Measurements from ENCODE around the gene AAR2.

The AAR2 gene

GRCh38 chr20:36210436-36211021, 25.7 kb upstream of the AAR2 start:
- Histone ChIP-seq H3K9me3 (ENCODE audit: insufficient read depth, low read length) (no peaks in the 10 kb centered on the region), H3K27me3 (ENCODE audit: insufficient read depth, insufficient read length) (no peaks in the 10 kb centered on the region), H3K4me3 (ENCODE audit: insufficient read length, low read depth) (no peak overlapping the region), H3K36me3 (ENCODE audit: insufficient read depth, insufficient read length, low read length) (peaks cover 54% of the 10 kb centered on the region), H3K9ac (ENCODE audit: insufficient read length, low read depth) (no peak overlapping the region), H3K4me1 (ENCODE audit: insufficient read depth, insufficient read length) (no peaks in the 10 kb centered on the region)
- TF ChIP-seq YY1 (IDR thresholded peaks at IDR 0.05; ENCODE audit: insufficient read depth, insufficient read length): no peak
- no peak for TF ChIP-seq SUZ12 (IDR thresholded peaks at IDR 0.05; ENCODE audit: extremely low read depth, insufficient read depth, insufficient read length)
- no peak for TF ChIP-seq ZNF274 (IDR thresholded peaks at IDR 0.05; ENCODE audit: low read depth, low read length)
- no peak for DNase-seq (ENCODE audit: low read depth, low spot score)

- H3K36me3 ChIP-seq (ENCODE audit: insufficient read depth, insufficient read length, low read length): peaks cover 43% of the 10 kb centered on the region
- no peak overlapping the region for H3K9ac ChIP-seq (ENCODE audit: insufficient read length, low read depth)
- H3K4me3 ChIP-seq (ENCODE audit: insufficient read length, low read depth): no peak overlapping the region
- no peak for DNase-seq (ENCODE audit: low read depth, low spot score)
- no peaks in the 10 kb centered on the region for H3K27me3 ChIP-seq (ENCODE audit: insufficient read depth, insufficient read length)
- TF ChIP-seq SUZ12 (IDR thresholded peaks at IDR 0.05; ENCODE audit: extremely low read depth, insufficient read depth, insufficient read length): no peak
- TF ChIP-seq ZNF274 (IDR thresholded peaks at IDR 0.05; ENCODE audit: low read depth, low read length): no peak
- no peak for TF ChIP-seq YY1 (IDR thresholded peaks at IDR 0.05; ENCODE audit: insufficient read depth, insufficient read length)
- no peaks in the 10 kb centered on the region for H3K9me3 ChIP-seq (ENCODE audit: insufficient read depth, low read length)
- H3K4me1 ChIP-seq (ENCODE audit: insufficient read depth, insufficient read length): peaks cover 9% of the 10 kb centered on the region
Observed at GRCh38 chr20:36213362-36213761, 22.9 kb upstream of the AAR2 start.

- H3K9ac ChIP-seq (ENCODE audit: insufficient read length, low read depth): no peak overlapping the region
- H3K4me3 ChIP-seq (ENCODE audit: insufficient read length, low read depth): no peak overlapping the region
- H3K4me1 ChIP-seq (ENCODE audit: insufficient read depth, insufficient read length): peaks cover 11% of the 10 kb centered on the region
- H3K9me3 ChIP-seq (ENCODE audit: insufficient read depth, low read length): no peaks in the 10 kb centered on the region
- no peaks in the 10 kb centered on the region for H3K27me3 ChIP-seq (ENCODE audit: insufficient read depth, insufficient read length)
- peaks cover 49% of the 10 kb centered on the region for H3K36me3 ChIP-seq (ENCODE audit: insufficient read depth, insufficient read length, low read length)
- TF ChIP-seq SUZ12 (IDR thresholded peaks at IDR 0.05; ENCODE audit: extremely low read depth, insufficient read depth, insufficient read length): no peak
- no peak for DNase-seq (ENCODE audit: low read depth, low spot score)
Observed at GRCh38 chr20:36214684-36215256, 21.5 kb upstream of the AAR2 start.

- no peak for DNase-seq (ENCODE audit: low read depth, low spot score)
Observed at GRCh38 chr20:36215778-36216177, 20.5 kb upstream of the AAR2 start.

GRCh38 chr20:36216314-36217025, 19.8 kb upstream of the AAR2 start:
- H3K4me1 ChIP-seq (ENCODE audit: insufficient read depth, insufficient read length): peaks cover 11% of the 10 kb centered on the region
- H3K9ac ChIP-seq (ENCODE audit: insufficient read length, low read depth): no peak overlapping the region
- H3K36me3 ChIP-seq (ENCODE audit: insufficient read depth, insufficient read length, low read length): peaks cover 48% of the 10 kb centered on the region
- H3K9me3 ChIP-seq (ENCODE audit: insufficient read depth, low read length): no peaks in the 10 kb centered on the region
- H3K4me3 ChIP-seq (ENCODE audit: insufficient read length, low read depth): no peak overlapping the region
- no peaks in the 10 kb centered on the region for H3K27me3 ChIP-seq (ENCODE audit: insufficient read depth, insufficient read length)
- DNase-seq (ENCODE audit: low read depth, low spot score): no peak
- TF ChIP-seq SUZ12 (IDR thresholded peaks at IDR 0.05; ENCODE audit: extremely low read depth, insufficient read depth, insufficient read length): no peak
- TF ChIP-seq YY1 (IDR thresholded peaks at IDR 0.05; ENCODE audit: insufficient read depth, insufficient read length): no peak
- TF ChIP-seq ZNF274 (IDR thresholded peaks at IDR 0.05; ENCODE audit: low read depth, low read length): no peak

More at GRCh38 chr20:36215778-36216177, 20.5 kb upstream of the AAR2 start:
- H3K4me3 ChIP-seq (ENCODE audit: insufficient read length, low read depth): no peak overlapping the region
- H3K9me3 ChIP-seq (ENCODE audit: insufficient read depth, low read length): no peaks in the 10 kb centered on the region
- H3K4me1 ChIP-seq (ENCODE audit: insufficient read depth, insufficient read length): peaks cover 11% of the 10 kb centered on the region
- peaks cover 48% of the 10 kb centered on the region for H3K36me3 ChIP-seq (ENCODE audit: insufficient read depth, insufficient read length, low read length)
- H3K9ac ChIP-seq (ENCODE audit: insufficient read length, low read depth): no peak overlapping the region
- TF ChIP-seq SUZ12 (IDR thresholded peaks at IDR 0.05; ENCODE audit: extremely low read depth, insufficient read depth, insufficient read length): no peak
- H3K27me3 ChIP-seq (ENCODE audit: insufficient read depth, insufficient read length): no peaks in the 10 kb centered on the region

- peak; percentile 70 for DNase-seq (ENCODE audit: low read depth, low spot score)
Observed at GRCh38 chr20:36217226-36217625, 19.1 kb upstream of the AAR2 start.

GRCh38 chr20:36218380-36219064, 17.8 kb upstream of the AAR2 start:
- no peak overlapping the region for H3K9ac ChIP-seq (ENCODE audit: insufficient read length, low read depth)
- H3K36me3 ChIP-seq (ENCODE audit: insufficient read depth, insufficient read length, low read length): peaks cover 50% of the 10 kb centered on the region
- no peak overlapping the region for H3K4me3 ChIP-seq (ENCODE audit: insufficient read length, low read depth)
- H3K27me3 ChIP-seq (ENCODE audit: insufficient read depth, insufficient read length): no peaks in the 10 kb centered on the region
- H3K4me1 ChIP-seq (ENCODE audit: insufficient read depth, insufficient read length): peaks cover 11% of the 10 kb centered on the region
- no peaks in the 10 kb centered on the region for H3K9me3 ChIP-seq (ENCODE audit: insufficient read depth, low read length)
- DNase-seq (ENCODE audit: low read depth, low spot score): no peak
- TF ChIP-seq YY1 (IDR thresholded peaks at IDR 0.05; ENCODE audit: insufficient read depth, insufficient read length): no peak
- no peak for TF ChIP-seq SUZ12 (IDR thresholded peaks at IDR 0.05; ENCODE audit: extremely low read depth, insufficient read depth, insufficient read length)
- no peak for TF ChIP-seq ZNF274 (IDR thresholded peaks at IDR 0.05; ENCODE audit: low read depth, low read length)

More at GRCh38 chr20:36217226-36217625, 19.1 kb upstream of the AAR2 start:
- Histone ChIP-seq H3K4me1 (ENCODE audit: insufficient read depth, insufficient read length) (peaks cover 11% of the 10 kb centered on the region), H3K36me3 (ENCODE audit: insufficient read depth, insufficient read length, low read length) (peaks cover 50% of the 10 kb centered on the region), H3K9ac (ENCODE audit: insufficient read length, low read depth) (no peak overlapping the region), H3K4me3 (ENCODE audit: insufficient read length, low read depth) (no peak overlapping the region), H3K9me3 (ENCODE audit: insufficient read depth, low read length) (no peaks in the 10 kb centered on the region), H3K27me3 (ENCODE audit: insufficient read depth, insufficient read length) (no peaks in the 10 kb centered on the region)
- TF ChIP-seq SUZ12 (IDR thresholded peaks at IDR 0.05; ENCODE audit: extremely low read depth, insufficient read depth, insufficient read length) (no peak), ZNF274 (IDR thresholded peaks at IDR 0.05; ENCODE audit: low read depth, low read length) (no peak), YY1 (IDR thresholded peaks at IDR 0.05; ENCODE audit: insufficient read depth, insufficient read length) (no peak)

Data from NT2/D1 (cell line).